Activated T-cell treated with anti-CD3 and anti-CD28 coated beads, Interleukin-2, amount 50 U/mL, for 24 hours (primary cell): ENCODE results near the gene ZBED5.
"Not testable (repeated sequence)": the region's sequence is repeated elsewhere in the genome, so short reads cannot be mapped to it uniquely, and the experiment has no call there.

Experiments
- DNase-seq: peaks from one replicate; pipeline ENCODE4 v3.0.0-alpha.2; 2020
- H3K27ac Mint-ChIP-seq: 2 replicates; pipeline ENCODE4 v1.8.0; 2020; ENCODE audit warnings: mild to moderate bottlenecking, mixed read lengths
- H3K27me3 Mint-ChIP-seq: 2 replicates; pipeline ENCODE4 v1.8.0; 2020; ENCODE audit warnings: mixed read lengths
- H3K36me3 Mint-ChIP-seq: 2 replicates; pipeline ENCODE4 v1.8.0; 2020; ENCODE audit warnings: low read depth, mixed read lengths
- H3K4me1 Mint-ChIP-seq: 2 replicates; pipeline ENCODE4 v1.8.0; 2020; ENCODE audit warnings: low read depth, mixed read lengths
- H3K4me3 Mint-ChIP-seq: 2 replicates; pipeline ENCODE4 v1.8.0; 2020; ENCODE audit warnings: mild to moderate bottlenecking, moderate library complexity, mixed read lengths
- H3K9me3 Mint-ChIP-seq: 2 replicates; pipeline ENCODE4 v1.8.0; 2020; ENCODE audit warnings: mixed read lengths

ZBED5 gene

DNA sequence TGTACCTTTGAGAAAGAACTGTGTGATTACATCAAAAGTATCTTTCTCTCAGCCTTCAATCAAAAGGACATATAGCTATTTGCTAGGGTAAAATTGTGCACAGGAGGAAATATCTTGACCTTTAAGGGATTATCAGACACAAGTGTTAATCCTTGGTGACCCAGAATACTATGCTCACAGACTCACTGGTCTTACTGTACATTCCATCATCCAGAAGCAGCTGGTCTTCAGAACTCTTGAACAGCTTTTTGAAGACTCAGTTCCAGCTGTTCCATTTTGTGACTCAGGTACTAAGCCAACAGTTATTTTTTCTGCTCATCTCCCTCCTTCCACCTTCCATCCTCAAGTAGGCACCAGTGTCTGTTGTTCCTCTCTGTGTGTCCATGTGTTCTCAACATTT lies 19.8 kb downstream of the ZBED5 start:
- Mint-ChIP-seq H3K36me3 (no peaks in the 10 kb centered on the region), H3K27me3 (no peaks in the 10 kb centered on the region), H3K4me1 (peaks cover 2% of the 10 kb centered on the region), H3K9me3 (no peaks in the 10 kb centered on the region), H3K4me3 (no peak overlapping the region), H3K27ac (no peak overlapping the region)
- DNase-seq, result no peak

DNA sequence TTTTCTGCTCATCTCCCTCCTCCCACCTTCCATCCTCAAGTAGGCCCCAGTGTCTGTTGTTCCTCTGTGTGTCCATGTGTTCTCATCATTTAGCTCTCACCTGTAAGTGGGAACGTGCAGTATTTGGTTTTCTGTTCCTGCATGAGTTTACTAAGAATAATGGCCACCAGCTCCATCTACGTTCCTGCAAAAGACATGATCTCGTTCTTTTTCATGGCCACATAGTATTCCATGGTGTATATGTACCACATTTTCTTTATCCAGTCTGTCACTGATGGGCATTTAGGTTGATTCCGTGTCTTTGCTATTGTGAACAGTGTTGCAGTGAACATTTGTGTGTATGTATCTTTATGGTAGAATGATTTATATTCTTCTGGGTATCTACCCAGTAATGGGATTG lies 21.0 kb downstream of the ZBED5 start:
- H3K27me3 Mint-ChIP-seq, H3K4me3 Mint-ChIP-seq, H3K9me3 Mint-ChIP-seq, H3K4me1 Mint-ChIP-seq, DNase-seq, H3K27ac Mint-ChIP-seq, H3K36me3 Mint-ChIP-seq: not testable (repeated sequence)

- DNase-seq, result no peak
- Mint-ChIP-seq H3K4me3 (no peak overlapping the region), H3K36me3 (no peaks in the 10 kb centered on the region), H3K9me3 (no peaks in the 10 kb centered on the region), H3K27me3 (no peaks in the 10 kb centered on the region), H3K27ac (no peak overlapping the region), H3K4me1 (peaks cover 5% of the 10 kb centered on the region)
These were observed 28.7 kb downstream of the ZBED5 start for GRCh38 chr11:10829139-10829538.

- Mint-ChIP-seq H3K4me1 (peaks cover 5% of the 10 kb centered on the region), H3K36me3 (no peaks in the 10 kb centered on the region), H3K9me3 (no peaks in the 10 kb centered on the region), H3K27me3 (no peaks in the 10 kb centered on the region), H3K4me3 (no peak overlapping the region), H3K27ac (no peak overlapping the region)
- no peak for DNase-seq
These were observed 29.5 kb downstream of the ZBED5 start for GRCh38 chr11:10828402-10828801.

GRCh38 chr11:10824888-10825287 lies 33.0 kb downstream of the ZBED5 start:
- DNase-seq, result no peak
- H3K4me3 Mint-ChIP-seq, result no peak overlapping the region
- H3K27ac Mint-ChIP-seq, result no peak overlapping the region
- H3K36me3 Mint-ChIP-seq, result no peaks in the 10 kb centered on the region
- no peaks in the 10 kb centered on the region for H3K9me3 Mint-ChIP-seq
- peaks cover 6% of the 10 kb centered on the region for H3K4me1 Mint-ChIP-seq
- H3K27me3 Mint-ChIP-seq, result no peaks in the 10 kb centered on the region

GRCh38 chr11:10823152-10823579 lies 34.7 kb downstream of the ZBED5 start:
- DNase-seq, result no peak
- Mint-ChIP-seq H3K4me1 (peaks cover 6% of the 10 kb centered on the region), H3K36me3 (no peaks in the 10 kb centered on the region), H3K9me3 (no peaks in the 10 kb centered on the region), H3K27me3 (no peaks in the 10 kb centered on the region), H3K27ac (no peak overlapping the region), H3K4me3 (no peak overlapping the region)

DNA sequence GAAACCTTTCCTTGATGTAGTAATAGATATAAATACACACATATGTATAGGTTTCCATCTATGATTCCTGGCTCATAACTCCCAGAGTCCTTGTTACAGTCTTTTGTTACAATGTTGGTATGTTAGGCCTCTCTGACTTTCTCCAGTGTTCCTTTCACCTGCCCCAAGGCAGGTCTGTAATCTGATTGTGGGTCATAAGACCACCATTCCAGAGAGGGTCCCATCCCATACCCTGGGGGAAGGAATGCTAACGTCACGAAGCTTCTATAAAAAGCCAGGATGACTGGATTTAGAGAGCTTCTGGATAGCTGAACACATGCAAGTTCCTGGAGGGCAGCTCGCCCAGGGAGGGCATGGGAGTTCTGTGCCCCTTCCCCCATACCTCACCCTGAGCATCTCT lies 35.4 kb downstream of the ZBED5 start:
- H3K4me1 Mint-ChIP-seq, H3K27me3 Mint-ChIP-seq, H3K9me3 Mint-ChIP-seq, H3K4me3 Mint-ChIP-seq, H3K27ac Mint-ChIP-seq, DNase-seq, H3K36me3 Mint-ChIP-seq: not testable (repeated sequence)

- DNase-seq, result no peak
- no peak overlapping the region for H3K4me3 Mint-ChIP-seq
- peaks cover 7% of the 10 kb centered on the region for H3K4me1 Mint-ChIP-seq
- H3K27me3 Mint-ChIP-seq, result peaks cover 6% of the 10 kb centered on the region
- no peak overlapping the region for H3K27ac Mint-ChIP-seq
- no peaks in the 10 kb centered on the region for H3K9me3 Mint-ChIP-seq
- H3K36me3 Mint-ChIP-seq, result no peaks in the 10 kb centered on the region
These were observed 39.3 kb downstream of the ZBED5 start for GRCh38 chr11:10818594-10818993.

GRCh38 chr11:10813945-10814344 lies 43.9 kb downstream of the ZBED5 start:
- Mint-ChIP-seq H3K4me1 (peaks cover 19% of the 10 kb centered on the region), H3K27ac (no peak overlapping the region), H3K27me3 (peaks cover 6% of the 10 kb centered on the region), H3K4me3 (no peak overlapping the region), H3K9me3 (no peaks in the 10 kb centered on the region), H3K36me3 (peaks cover 6% of the 10 kb centered on the region)
- no peak for DNase-seq

- H3K4me3 Mint-ChIP-seq, result peak overlapping the region; percentile 94
- peak overlapping the region; percentile 98 for H3K27ac Mint-ChIP-seq
These were observed 48.3 kb downstream of the ZBED5 start for GRCh38 chr11:10809373-10810160.

DNA sequence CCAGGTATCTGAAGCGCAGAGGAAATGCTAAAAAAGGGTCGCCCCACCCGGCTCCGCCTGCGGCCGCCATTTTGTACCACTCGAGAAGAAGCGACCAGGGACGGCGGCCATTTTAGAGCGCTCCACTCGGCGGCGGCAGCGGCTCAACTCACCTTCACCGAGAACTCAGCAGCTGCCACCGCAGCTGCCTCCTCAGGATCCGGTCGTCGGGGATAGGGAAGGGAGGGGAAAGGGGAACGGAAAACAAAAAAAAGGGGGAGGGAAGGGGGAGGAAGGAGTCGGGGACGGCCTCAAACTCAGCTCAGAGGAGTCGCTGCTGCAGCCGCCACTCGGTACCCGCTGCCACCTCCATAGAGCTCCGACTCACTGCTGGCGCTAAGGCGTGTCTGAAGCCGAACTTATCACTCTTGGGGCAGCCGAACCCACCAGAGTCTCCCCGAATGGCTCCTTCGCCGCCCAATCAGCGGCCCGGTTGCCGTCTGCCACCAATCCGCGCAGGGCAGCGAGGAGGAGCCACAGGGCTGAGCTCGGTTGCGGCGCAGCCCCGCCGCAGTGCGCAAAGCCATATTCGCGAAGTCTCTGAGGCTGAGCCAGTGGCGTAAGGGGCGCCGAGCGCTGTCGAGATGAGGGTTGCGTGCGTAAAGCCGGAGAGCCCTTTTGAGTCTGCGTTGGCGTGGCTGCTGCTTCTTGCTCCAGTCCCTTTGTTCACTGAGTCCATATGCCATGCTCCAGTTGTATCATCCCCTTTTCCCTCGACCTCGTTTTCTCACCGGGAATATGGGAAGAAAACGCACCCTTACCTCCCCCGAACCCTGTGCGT lies 49.1 kb downstream of the ZBED5 start, which contains the start of gene EIF4G2:
TSS of gene EIF4G2 (minus strand) at position 374 of the 820 bp plus-strand sequence.
- H3K27me3 Mint-ChIP-seq, result no peaks in the 10 kb centered on the region
- peak; percentile 99 for DNase-seq
- peaks cover 55% of the 10 kb centered on the region for H3K36me3 Mint-ChIP-seq
- peak within 1 kb of the TSS; percentile 98 for H3K27ac Mint-ChIP-seq
- H3K9me3 Mint-ChIP-seq, result no peaks in the 10 kb centered on the region
- H3K4me3 Mint-ChIP-seq, result peak within 1 kb of the TSS; percentile 94
- peaks cover 47% of the 10 kb centered on the region for H3K4me1 Mint-ChIP-seq

More at GRCh38 chr11:10809373-10810160, 48.3 kb downstream of the ZBED5 start:
- DNase-seq, result no peak
- Mint-ChIP-seq H3K36me3 (peaks cover 47% of the 10 kb centered on the region), H3K27me3 (no peaks in the 10 kb centered on the region), H3K9me3 (no peaks in the 10 kb centered on the region), H3K4me1 (peaks cover 45% of the 10 kb centered on the region)

GRCh38 chr11:10808235-10808552 lies 49.7 kb downstream of the ZBED5 start:
- Mint-ChIP-seq H3K4me1 (peaks cover 53% of the 10 kb centered on the region), H3K27me3 (no peaks in the 10 kb centered on the region), H3K27ac (peak overlapping the region; percentile 98), H3K9me3 (no peaks in the 10 kb centered on the region), H3K4me3 (peak overlapping the region; percentile 94), H3K36me3 (peaks cover 60% of the 10 kb centered on the region)
- DNase-seq, result no peak

- Mint-ChIP-seq H3K4me3 (peak overlapping the region; percentile 94), H3K4me1 (peaks cover 57% of the 10 kb centered on the region)
These were observed 50.2 kb downstream of the ZBED5 start for GRCh38 chr11:10807493-10808234.

DNA sequence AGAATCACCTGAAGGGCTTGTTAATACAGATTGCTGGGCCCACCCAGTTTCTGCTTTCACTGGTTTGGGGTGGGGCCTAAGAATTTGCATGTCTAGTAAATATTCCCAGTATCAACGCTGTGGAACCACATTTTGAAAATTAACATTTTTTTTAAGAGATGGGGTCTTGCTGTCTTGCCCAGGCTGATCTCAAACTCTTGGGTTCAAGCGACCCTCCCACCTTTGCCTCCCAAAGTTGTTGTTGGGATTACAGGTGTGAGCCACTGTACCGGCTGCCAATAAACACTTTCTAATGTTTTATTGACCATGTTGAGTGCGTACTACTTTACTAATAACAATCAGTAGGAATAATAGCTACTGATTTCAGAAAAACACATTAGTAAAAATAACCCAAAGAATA lies 51.6 kb downstream of the ZBED5 start:
- Mint-ChIP-seq H3K4me3 (peak overlapping the region; percentile 94), H3K27me3 (no peaks in the 10 kb centered on the region), H3K27ac (peak overlapping the region; percentile 98), H3K9me3 (no peaks in the 10 kb centered on the region), H3K36me3 (peaks cover 80% of the 10 kb centered on the region), H3K4me1 (peaks cover 71% of the 10 kb centered on the region)
- DNase-seq, result no peak

More at GRCh38 chr11:10807493-10808234, 50.2 kb downstream of the ZBED5 start:
- DNase-seq, result peak; percentile 75
- Mint-ChIP-seq H3K27me3 (no peaks in the 10 kb centered on the region), H3K9me3 (no peaks in the 10 kb centered on the region), H3K36me3 (peaks cover 66% of the 10 kb centered on the region), H3K27ac (peak overlapping the region; percentile 98)
